GM19438 (cell line): Measurements from ENCODE around the gene AK9.
A peak's percentile ranks its signal among the peaks of the same experiment; 100 is the strongest.
"Not testable (repeated sequence)": the region's sequence is repeated elsewhere in the genome, so short reads cannot be mapped to it uniquely, and the experiment has no call there.

Experiments
- ATAC-seq: cut with Tn5 transposase; IDR thresholded peaks from one replicate; pipeline ENCODE4 v1.9.1; 2021; ENCODE audit warnings: low read depth; ENCODE audit not compliant: unreplicated experiment

AK9 gene

GRCh38 chr6:109628158-109629000 lies 62.6 kb downstream of the AK9 start:
- no peak for ATAC-seq

GRCh38 chr6:109626311-109626710 lies 64.7 kb downstream of the AK9 start:
- ATAC-seq: no peak

- ATAC-seq: no peak
These were observed 65.8 kb downstream of the AK9 start for GRCh38 chr6:109625199-109625598.

- no peak for ATAC-seq
These were observed 67.7 kb downstream of the AK9 start for GRCh38 chr6:109623288-109623687.

GRCh38 chr6:109612268-109612667 lies 78.7 kb downstream of the AK9 start:
- no peak for ATAC-seq

GRCh38 chr6:109611502-109611901 lies 79.5 kb downstream of the AK9 start:
- ATAC-seq: no peak

GRCh38 chr6:109610590-109610989 lies 80.4 kb downstream of the AK9 start:
- ATAC-seq: no peak

GRCh38 chr6:109609737-109610136 lies 81.3 kb downstream of the AK9 start:
- no peak for ATAC-seq

GRCh38 chr6:109606359-109606758 lies 84.6 kb downstream of the AK9 start:
- ATAC-seq: no peak

GRCh38 chr6:109595998-109596397 lies 95.0 kb downstream of the AK9 start:
- ATAC-seq: no peak

GRCh38 chr6:109580519-109580918 lies 110.5 kb downstream of the AK9 start:
- ATAC-seq: no peak

GRCh38 chr6:109579361-109579760 lies 111.6 kb downstream of the AK9 start:
- ATAC-seq: no peak

GRCh38 chr6:109569901-109570300 lies 121.1 kb downstream of the AK9 start:
- ATAC-seq: not testable (repeated sequence)

- ATAC-seq: no peak
These were observed 129.2 kb downstream of the AK9 start for GRCh38 chr6:109561844-109562243.

- no peak for ATAC-seq
These were observed 159.6 kb downstream of the AK9 start for GRCh38 chr6:109531446-109531845.

GRCh38 chr6:109527989-109528388 lies 163.0 kb downstream of the AK9 start:
- ATAC-seq: no peak

- ATAC-seq: peak; percentile 84
These were observed 163.9 kb downstream of the AK9 start for GRCh38 chr6:109526905-109527628.

- ATAC-seq: no peak
These were observed 166.9 kb downstream of the AK9 start for GRCh38 chr6:109524129-109524528.

GRCh38 chr6:109523478-109523877 lies 167.5 kb downstream of the AK9 start:
- no peak for ATAC-seq

GRCh38 chr6:109521080-109521479 lies 169.9 kb downstream of the AK9 start:
- no peak for ATAC-seq

GRCh38 chr6:109519647-109520046 lies 171.4 kb downstream of the AK9 start:
- ATAC-seq: not testable (repeated sequence)

GRCh38 chr6:109516929-109517328 lies 174.1 kb downstream of the AK9 start:
- no peak for ATAC-seq
